Germinal center (tissue), 1 donor: Measurements from ENCODE around the gene PDLIM4.
A peak's percentile ranks its signal among the peaks of the same experiment; 100 is the strongest.

ENCODE experiments used
- DNase-seq: peaks from one replicate; pipeline ENCODE4 v3.0.0; 2012; ENCODE audit warnings: mixed read lengths, low spot score

Gene PDLIM4

GRCh38 chr5:132267166-132267739, 9.8 kb downstream of the PDLIM4 start:
- no peak for DNase-seq

DNA sequence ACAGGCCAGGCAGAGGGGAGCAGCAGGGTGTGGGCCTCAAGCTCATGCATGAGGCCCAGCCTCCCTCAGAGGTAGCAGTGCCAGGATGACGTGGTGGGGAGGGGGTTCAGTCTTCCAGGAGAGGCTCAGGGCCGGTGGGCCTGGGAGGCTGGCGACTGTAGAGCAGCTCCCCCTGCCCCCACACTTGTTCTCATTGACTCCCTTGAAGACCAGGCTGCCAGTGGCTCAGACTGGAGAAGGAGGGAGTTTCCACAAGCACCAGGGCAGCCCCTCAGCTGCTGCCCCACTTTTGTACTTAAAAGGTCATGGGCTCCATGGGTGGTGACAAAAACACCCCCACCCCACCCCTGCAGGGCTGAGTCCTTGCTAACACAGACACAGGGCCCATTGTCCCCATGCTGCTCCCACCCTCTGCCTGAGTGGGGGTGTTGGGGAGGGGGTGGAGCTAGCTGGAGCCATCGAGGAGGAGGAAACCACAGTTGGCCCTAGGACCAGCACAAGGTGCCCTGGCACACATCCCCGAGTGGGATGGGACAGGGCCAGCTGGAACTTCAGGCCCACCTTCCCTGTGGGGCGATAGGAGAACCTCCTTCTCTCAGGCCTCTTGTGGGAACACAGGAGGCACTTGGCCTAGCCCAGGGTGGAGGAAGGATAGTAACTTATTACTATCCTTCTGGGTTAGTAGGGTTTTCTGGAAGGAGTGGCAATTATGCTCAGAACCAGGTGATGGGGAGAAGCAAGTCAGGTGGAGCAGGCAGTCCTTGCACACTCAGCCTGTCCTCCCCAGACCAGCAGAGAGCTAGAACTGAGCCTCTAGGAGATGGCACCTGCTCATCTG, 10.7 kb downstream of the PDLIM4 start:
- no peak for DNase-seq

DNA sequence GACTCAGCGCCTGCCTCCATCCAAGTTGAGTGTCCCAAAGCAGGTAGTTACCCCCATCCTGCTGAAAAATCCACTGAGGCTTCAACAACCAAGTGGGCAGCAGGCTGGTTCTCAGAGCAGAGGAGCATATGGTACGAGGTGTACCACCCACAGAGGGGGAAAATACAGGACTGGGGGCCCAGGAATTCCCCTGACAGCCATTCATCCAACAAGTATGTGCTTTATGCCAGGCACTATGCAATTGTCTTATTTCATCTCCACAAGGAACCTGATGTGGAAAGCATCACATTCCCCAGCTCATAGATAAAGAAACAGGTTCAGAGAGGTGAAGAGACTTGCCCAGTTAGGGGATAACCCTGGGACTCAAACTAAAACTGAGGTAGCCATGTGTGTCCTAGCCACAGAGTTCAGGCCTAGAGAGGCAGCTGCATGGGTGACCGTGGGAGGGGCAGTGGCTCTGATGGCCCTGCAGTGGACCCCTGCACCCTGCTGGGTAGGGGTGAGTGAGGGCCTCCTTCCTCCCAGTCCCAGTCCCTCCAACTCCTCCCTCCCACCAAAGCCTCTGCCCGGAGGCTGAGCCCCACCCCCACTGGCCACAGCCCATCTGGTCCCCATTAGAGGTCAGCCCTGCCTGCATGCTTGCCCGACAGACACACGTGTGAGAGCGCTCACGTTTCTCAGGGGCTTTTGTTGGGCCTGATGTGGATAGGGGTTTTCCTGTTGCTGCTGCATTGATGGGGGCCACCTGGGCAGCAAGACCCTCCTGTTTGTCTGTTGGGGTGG, 11.5 kb downstream of the PDLIM4 start:
- DNase-seq, result no peak

- no peak for DNase-seq
Measured at GRCh38 chr5:132269635-132270334, 12.3 kb downstream of the PDLIM4 start.

GRCh38 chr5:132270335-132270665, 12.8 kb downstream of the PDLIM4 start:
- DNase-seq, result no peak

GRCh38 chr5:132270706-132271105, 13.2 kb downstream of the PDLIM4 start:
- no peak for DNase-seq

DNA sequence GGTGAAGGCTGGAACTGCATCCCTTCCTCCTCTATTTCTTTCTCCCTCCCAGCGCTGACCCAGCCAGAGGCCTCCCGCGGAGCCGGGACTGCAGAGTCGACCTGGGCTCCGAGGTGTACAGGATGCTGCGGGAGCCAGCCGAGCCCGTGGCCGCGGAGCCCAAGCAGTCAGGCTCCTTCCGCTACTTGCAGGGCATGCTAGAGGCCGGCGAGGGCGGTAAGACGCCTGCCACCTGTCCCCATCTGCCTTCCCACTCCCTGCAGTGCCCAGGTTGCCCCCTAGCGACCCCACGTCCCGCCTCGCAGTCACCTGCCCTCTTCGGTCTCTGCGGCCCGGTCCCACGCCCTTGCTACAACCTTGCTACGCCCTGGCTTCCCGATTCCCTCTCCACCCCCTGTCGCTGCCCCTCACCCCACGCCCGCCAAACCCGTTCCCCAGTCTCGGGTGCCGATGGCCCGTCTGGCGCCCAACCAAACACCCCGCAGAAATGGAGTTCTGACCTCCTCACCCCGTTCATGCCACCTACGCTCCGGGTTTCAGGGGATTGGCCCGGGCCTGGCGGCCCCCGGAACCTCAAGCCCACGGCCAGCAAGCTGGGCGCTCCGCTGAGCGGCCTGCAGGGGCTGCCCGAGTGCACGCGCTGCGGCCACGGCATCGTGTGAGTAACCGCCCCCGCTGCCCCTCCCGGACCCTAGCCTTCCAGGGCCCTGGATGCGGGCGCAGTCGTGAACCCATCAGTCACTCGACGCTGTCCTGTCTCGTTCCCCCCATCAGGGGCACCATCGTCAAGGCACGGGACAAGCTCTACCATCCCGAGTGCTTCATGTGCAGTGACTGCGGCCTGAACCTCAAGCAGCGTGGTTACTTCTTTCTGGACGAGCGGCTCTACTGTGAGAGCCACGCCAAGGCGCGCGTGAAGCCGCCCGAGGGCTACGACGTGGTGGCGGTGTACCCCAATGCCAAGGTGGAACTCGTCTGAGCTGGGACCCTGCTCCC, 14.1 kb downstream of the PDLIM4 start:
- peak; percentile 42 for DNase-seq

DNA sequence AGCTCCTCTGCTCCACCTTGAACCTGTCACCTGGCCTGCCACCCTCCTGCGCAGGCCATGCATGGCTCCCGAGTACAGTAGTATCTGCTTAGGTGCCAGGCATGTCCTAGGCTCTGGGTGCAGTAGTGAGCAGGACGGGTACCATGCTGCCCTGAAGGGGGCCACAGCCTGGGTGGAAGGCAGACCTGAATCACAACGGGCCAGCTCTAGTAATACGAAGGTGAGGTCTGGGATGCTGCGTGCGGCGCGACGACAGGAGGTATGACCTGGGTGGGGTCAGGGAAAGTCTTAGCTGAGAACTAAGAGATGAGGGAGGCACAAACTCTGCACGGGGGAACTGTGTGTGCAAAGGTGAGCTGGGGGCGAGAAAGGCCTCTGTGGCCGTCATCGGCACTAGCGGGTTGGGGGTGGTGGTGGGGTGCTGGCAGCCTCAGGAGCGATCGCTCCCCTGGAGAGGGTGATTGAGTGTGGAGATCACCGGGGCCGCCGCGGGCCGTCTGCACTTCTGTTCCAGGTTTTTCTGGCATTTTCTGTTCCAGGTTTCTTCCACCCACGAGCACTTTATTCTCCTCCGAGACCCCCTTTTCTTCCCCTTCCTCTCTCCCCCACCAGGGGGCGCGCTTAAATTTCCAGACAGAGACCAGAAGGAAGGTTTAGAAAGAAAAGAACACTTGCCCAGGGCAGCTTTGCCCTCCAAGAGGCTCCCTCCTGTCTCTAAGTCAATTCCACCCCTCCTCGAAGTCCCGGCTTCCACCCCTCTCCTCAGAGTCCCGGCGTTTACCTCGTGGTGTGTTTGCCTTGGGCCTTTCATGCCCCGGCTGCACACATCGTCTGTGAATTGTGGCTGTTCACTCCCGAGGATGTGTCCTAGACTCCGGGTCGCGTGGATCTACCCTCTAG, 15.1 kb downstream of the PDLIM4 start:
- DNase-seq, result peak; percentile 65

DNA sequence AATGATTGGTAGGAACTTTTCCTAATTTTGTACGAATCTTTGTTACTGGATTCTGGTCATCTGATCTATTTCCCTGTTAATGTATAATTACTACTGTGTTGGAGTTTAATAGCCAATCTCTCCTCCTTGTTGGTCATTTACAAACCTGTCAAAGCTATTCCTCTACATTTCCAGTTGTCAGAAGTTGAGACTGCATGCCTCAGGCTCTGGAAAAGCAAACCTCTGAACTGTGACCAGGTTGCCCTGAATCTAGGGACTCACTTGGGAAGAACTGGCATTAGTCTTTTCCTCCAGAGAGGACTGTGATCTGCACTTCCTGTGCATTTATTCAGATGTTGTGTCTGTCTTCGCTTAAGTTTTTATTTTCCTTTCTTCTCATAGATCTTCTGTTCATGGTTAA, 16.1 kb downstream of the PDLIM4 start:
- no peak for DNase-seq

GRCh38 chr5:132274050-132274792, 16.7 kb downstream of the PDLIM4 start:
- no peak for DNase-seq

GRCh38 chr5:132275367-132276220, 18.1 kb downstream of the PDLIM4 start:
- no peak for DNase-seq

DNA sequence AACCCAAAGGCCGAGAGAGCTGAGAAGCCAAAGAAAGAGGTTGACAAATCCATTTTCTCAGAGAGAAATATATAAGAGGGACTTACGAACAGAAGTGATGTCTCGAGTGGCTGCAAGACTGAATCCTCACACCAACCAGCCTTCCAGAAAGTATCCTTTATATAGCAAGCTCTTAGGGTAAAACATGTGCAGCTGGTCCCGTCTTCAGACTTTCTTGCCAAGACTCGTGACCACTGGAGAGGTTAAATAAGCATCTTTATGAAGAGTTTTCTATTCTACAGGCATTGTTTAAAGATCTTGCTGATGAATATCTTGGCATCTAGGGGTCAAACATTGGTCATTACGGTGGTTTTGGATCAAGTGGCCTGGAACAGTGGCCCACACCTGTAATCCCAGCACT, 19.8 kb downstream of the PDLIM4 start:
- no peak for DNase-seq

- no peak for DNase-seq
Measured at GRCh38 chr5:132277971-132278853, 20.7 kb downstream of the PDLIM4 start.

DNA sequence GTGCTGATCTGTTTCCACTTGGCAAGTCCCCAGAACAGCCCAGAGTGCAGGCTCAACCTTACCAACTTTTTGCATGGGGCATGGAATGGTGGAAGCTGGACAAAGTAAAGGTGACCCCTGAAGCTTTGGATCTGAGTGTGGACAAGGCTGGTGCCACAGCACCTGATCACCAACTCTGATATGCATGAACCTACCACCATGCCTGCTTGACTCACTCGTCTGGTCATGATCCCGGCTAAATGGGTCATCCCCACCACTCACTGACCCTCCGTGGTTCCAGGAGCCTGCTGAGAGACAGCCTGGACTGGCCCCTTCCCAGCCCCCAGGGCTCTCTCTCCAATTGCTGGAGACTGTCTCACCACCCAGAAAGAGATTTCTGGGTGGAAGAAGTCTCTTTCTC, 22.3 kb downstream of the PDLIM4 start:
- DNase-seq, result no peak

DNA sequence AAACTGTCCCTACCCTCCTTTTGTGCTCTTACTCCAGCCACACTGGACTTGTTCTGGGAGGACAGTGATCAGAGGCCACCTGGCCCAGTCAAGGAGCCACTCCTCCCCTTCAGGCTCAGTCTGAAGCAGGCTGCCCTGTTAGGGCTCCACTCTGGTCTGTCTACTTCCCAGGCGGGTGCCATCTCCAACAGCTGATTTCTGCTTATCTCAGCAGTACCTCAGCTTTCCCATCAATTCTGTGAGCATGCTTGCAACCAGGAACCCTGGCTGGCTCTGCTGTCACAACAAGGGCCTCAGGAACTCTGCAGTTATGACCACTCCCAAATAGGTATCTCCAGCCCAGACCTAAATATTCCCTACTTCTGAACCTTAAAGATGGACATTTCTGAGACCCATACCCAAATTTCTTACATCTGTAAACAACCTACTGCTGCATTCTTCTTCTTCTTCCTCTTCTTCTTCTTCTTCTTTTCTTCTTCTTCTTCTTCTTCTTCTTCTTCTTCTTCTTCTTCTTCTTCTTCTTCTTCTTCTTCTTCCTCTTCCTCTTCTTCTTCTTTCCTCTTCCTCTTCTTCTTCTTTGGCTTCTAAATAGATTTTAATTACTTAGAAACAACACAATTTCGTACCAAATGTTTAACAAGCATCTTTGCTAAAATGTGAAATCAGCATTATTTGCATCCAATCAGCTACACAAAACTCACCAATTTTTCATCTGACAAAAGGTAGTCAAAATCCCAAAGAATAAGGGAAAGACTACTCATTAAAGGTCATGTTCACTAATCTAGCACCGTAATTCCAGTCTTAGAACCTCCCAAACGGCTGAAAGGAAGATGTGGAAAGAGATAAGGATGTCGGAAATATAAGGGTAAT, 23.1 kb downstream of the PDLIM4 start:
- no peak for DNase-seq

GRCh38 chr5:132281856-132282614, 24.5 kb downstream of the PDLIM4 start:
- no peak for DNase-seq
